NK-92 treated with Interleukin-12 subunit alpha and Interleukin-12 subunit beta, amount 100 ng/mL, for 24 hours (cell line): ENCODE data around the gene LIMK2.
"Not testable (repeated sequence)": the region's sequence is repeated elsewhere in the genome, so short reads cannot be mapped to it uniquely, and the experiment has no call there.

ENCODE experiments used
- DNase-seq: peaks from one replicate; lab custom pipeline; 2025; lab: John Stamatoyannopoulos, UW

The LIMK2 gene

GRCh38 chr22:31244046-31244942, 32.2 kb downstream of the LIMK2 start:
- no peak for DNase-seq

- DNase-seq, result no peak
These were observed 32.9 kb downstream of the LIMK2 start for GRCh38 chr22:31244943-31245451.

GRCh38 chr22:31245998-31246397, 33.9 kb downstream of the LIMK2 start:
- not testable (repeated sequence) for DNase-seq

GRCh38 chr22:31246687-31247086, 34.6 kb downstream of the LIMK2 start:
- no peak for DNase-seq

- DNase-seq, result no peak
These were observed 35.6 kb downstream of the LIMK2 start for GRCh38 chr22:31247726-31248125.

- no peak for DNase-seq
These were observed 36.1 kb downstream of the LIMK2 start for GRCh38 chr22:31248138-31248745.

- DNase-seq, result no peak
These were observed 37.2 kb downstream of the LIMK2 start for GRCh38 chr22:31248965-31249958.

- no peak for DNase-seq
These were observed 38.9 kb downstream of the LIMK2 start for GRCh38 chr22:31250740-31251600.

GRCh38 chr22:31253949-31254348, 41.9 kb downstream of the LIMK2 start:
- DNase-seq, result no peak

- DNase-seq, result no peak
These were observed 47.8 kb downstream of the LIMK2 start for GRCh38 chr22:31259798-31260473.

- DNase-seq, result no peak
These were observed 48.4 kb downstream of the LIMK2 start for GRCh38 chr22:31260474-31260856.

- DNase-seq, result no peak
These were observed 50.4 kb downstream of the LIMK2 start for GRCh38 chr22:31262312-31263133.

- DNase-seq, result no peak
These were observed 52.0 kb downstream of the LIMK2 start for GRCh38 chr22:31263896-31264640.

GRCh38 chr22:31268281-31268680, 56.2 kb downstream of the LIMK2 start:
- DNase-seq, result no peak

GRCh38 chr22:31269892-31270579, 57.9 kb downstream of the LIMK2 start:
- no peak for DNase-seq

GRCh38 chr22:31271026-31271425, 58.9 kb downstream of the LIMK2 start:
- DNase-seq, result no peak

- no peak for DNase-seq
These were observed 59.4 kb downstream of the LIMK2 start for GRCh38 chr22:31271485-31271884.
